Stimulated activated CD4-positive, alpha-beta T cell treated with anti-CD3 and anti-CD28 coated beads, TNF-alpha, amount 100 ng/mL, for 48 hours (primary cell): ENCODE results near the gene EXOSC5.
"Not testable (repeated sequence)": the region's sequence is repeated elsewhere in the genome, so short reads cannot be mapped to it uniquely, and the experiment has no call there.

Experiments used
- DNase-seq, 3 donors: peaks; one replicate each; pipeline ENCODE4 v3.0.0-alpha.2; 2020; ENCODE audit warnings: low read depth in 3 of 3

EXOSC5 gene

DNA sequence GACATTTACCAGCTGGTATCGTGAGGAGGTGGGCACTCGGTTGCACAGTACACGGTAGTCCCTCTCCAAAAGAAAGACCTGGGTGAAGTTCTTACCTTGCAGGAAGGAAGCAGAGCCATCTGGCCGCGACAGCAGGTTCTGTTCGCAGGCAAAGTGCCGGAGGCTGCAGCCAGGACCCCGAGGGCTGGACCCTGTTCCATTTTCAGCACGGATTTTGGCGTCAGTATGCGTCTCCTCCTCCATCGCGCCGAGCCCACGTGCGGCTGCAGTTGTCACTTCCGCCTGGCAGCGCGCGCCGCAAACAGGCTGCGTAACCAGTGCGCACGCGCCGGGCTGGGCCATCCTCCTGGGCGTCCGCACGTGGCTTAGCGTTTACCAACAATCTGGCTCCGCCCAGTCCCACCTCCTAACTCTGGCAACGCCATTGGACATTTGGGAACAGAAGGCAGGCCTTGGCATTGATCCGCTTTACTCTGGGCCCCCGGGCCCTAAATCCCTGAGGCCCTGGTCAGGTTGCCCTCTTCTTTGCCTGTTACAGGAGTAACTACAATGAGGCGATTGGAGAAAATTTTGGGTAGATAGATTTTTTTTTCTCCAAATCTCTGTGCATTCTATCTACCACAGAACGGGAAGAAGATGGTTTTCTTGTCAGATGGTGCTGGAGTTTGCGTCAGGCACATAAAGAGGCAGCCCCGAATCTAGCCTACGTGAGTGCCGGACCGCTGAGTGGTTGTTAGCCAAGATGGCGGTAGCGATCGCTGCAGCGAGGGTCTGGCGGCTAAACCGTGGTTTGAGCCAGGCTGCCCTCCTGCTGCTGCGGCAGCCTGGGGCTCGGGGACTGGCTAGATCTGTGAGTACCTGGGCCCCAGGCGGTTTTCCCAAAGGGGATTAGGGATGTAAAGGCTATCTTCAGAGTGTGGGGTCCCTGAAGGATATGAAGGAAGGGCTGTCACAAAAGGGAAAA is at the start of gene EXOSC5, which contains the start of gene BCKDHA:
EXOSC5 (minus strand) TSS at position 274 of the 964 bp plus-strand sequence; CDS start at position 243, 31 bp downstream.
BCKDHA (plus strand) TSS at position 733 of the 964 bp plus-strand sequence; CDS start at position 743, 10 bp downstream.
- peak; percentile 96 to 99 (median 98) for DNase-seq

DNA sequence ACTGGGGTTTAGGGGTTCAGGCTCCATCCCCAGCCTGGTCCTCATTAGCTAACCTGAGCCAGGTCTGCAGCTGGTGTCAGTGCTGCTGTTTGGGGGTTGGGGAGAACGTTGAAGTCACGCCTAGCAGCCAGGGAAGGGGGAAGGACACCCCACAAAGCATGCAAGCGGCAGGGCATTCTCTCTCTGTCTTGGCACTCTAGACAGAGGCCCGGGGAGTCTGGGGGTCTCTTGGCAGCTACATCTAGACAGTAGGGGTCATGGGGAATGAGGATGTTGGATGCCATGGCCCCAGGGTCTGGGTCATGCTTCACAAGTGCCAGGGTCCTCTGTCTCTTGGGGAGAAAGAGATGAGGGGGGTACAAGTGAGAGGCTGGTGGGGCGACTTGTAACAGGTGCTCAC is 48.4 kb upstream of the EXOSC5 start:
- DNase-seq = no peak

DNA sequence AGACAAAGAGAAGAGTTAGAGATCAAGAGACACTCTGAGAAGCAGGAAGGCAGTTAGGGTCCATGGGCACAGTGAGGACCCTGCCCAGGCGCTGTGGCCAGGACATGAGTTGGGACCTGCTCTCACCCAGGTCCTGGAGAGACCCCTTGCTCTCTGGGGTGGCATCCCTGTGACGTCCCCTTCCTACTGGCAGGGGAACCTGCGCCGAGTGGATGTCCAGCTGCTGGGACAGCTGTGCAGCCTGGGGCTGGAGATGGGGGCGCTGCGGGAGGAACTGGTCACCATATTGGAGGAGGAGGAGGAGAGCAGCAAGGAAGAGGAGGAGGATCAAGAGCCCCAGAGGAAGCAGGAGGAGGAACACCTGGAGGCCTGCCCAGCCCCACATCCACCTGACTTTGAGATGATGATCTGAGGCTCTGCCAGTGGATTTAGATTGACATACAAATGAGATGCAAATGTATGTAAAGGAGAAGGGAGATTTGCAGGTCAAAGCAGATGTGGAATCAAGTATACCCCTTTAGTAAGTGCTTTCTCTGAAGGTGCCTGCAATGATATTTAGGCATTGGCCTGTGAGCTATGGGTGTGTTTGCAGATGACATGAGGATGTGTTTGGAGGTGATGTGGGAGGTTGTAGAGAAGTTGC is 46.8 kb upstream of the EXOSC5 start:
- DNase-seq = no peak

DNA sequence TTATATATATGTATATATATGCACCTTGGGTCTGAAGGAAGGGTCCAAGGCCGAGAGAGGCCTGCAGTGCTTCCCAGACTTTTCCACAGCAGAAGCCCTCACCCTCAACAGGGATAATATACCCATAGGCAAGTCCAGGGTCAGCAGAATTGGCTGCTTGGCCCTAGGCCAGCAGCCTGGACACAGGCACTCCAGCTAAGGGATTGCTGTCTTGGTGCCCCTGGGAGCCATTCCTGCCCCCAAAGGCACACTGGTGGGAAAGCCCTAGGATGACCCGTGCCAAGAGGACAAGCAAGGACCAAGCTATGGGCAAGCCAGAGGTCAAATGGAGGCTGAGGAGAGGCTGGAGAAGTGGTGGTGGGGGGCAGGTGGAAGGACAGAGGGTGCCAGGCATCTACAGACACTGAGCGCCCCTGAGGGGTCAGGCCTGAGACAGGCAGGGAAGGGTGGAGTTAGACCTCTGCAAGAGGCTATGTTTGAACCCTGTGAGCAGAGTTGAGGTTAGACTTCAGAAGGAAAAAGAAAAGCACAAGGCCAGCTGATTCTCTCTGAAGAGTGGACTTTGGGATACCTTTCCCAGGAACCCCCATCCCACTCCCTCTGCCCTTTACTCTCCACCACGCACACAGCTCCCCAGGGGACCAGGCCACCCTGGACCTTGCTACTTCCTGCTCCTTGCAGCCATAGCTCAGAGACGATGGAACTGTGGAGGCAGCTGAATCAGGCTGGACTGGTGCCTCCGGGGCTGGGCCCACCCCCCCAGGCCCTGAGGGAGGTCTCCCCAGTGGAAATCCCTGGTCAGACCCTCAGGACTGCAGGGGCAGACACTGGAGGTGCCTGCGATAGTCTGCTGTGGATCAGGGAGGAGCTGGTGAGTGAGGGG is 45.6 kb upstream of the EXOSC5 start, which contains the start of gene ERICH4:
ERICH4 (plus strand) TSS at position 684 of the 883 bp plus-strand sequence; CDS start at position 698, 14 bp downstream.
- DNase-seq = no peak

DNA sequence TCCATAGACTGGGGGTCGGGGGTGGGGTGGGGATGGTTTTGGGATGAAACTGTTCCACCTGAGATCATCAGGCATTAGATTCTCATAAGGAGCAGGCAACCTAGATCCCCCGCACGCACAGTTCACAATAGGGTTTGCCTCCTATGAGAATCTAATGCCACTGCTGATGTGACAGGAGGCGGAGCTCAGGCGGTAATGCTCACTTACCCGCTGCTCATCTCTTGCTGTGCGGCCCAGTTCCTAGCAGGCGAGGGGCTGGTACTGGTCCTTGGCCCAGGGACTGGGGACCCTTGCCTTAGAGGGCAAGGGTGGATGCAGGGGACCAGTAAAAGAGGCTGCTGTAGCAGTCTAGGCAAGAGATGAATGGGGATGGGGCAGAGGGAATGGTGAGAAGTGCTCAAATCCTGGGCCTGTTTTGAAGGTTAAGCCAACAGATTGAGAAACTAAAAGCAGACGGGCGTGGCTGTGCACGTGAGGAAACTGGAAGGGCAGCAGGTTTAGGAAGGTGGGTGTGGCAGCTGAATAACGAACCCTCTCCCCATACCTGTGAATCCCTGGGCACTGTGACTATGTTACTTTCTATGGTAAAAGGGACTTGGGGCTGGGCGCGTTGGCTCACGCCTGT is 44.3 kb upstream of the EXOSC5 start:
- no peak for DNase-seq

DNA sequence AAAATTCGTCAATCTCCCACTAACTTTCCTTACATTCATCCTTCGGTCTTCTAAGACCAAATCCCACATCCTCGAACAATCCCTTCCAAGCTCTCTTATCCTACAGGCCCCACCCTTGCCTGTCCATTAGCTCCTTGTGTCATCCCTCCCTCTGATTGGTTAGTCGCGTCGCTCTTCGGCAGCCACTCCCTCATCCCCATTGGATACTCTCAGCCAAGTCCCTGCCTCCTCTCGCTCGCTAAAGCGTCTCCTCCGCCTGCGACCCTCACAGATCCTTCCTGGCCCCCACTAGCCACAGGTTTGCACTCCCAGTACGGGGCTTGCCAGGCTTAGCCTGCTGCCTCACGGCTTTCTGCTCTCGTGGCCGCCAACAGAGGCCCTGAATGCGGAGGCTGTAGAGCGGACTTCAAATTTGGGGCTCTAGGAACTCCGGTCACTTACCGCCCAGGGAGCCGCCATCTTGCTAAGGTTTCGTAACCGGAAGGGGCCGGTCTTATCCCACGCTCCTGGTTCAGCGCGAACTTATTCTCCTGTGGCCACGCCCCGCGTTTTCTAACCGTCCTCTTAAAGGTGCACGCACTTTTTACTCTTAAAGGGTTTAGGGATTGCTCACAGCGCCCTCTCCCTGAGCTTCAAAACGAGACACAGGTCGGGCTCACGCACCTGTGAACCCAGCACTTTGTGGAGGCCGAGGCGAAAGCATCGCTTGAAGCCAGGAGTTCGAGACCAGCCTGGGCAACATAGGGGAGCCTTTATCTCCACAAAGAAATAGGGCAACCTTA is 42.5 kb upstream of the EXOSC5 start, which contains the start of gene DMAC2:
DMAC2 (minus strand) TSS at position 472 of the 782 bp plus-strand sequence; CDS start at position 459, 13 bp downstream.
- peak; percentile 91 to 96 (median 95) for DNase-seq

DNA sequence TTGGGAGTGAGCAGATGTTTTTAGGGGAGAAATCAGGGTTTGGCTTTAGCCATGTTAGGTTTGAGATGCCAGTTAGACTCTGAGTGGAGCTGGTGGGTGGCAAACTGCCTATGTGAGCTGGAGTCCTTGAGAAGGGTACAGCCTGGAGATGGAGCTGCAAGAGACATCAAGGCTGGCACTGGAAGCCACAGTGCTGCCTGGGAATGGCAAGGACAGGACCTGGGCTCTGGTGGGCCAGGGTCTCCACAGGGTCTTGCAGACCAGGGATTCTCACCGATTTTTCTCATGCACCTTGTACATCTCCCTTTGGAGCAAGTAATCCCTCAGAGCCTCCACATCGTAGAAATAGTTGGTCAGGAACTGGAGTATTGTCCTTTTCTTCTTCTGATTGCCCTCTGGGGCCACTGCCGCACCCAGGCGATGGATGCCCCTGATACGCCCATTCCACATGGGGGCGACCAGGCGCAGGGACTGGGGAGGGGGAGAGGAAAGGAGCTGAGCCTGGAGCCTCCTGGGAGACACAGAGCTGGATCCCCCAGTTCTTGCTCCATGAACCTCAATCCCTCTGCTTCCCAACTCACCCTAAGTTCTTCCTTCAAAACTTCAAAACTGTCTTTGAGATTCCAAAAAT is 40.9 kb upstream of the EXOSC5 start:
- DNase-seq = no peak

DNA sequence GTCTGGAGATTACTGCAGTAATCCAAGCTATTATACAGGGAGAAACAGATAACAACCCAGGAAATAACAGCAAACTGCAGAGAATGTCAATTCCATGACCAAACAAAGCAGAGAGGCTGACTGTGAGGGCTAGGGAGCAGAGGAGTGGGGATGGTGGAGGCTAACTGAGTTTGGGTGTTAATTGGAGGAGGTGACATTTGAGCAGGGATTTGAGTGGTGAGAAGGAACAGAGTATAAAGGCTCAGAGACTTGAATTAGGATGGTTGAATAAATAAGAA is 39.5 kb upstream of the EXOSC5 start:
- DNase-seq = no peak

DNA sequence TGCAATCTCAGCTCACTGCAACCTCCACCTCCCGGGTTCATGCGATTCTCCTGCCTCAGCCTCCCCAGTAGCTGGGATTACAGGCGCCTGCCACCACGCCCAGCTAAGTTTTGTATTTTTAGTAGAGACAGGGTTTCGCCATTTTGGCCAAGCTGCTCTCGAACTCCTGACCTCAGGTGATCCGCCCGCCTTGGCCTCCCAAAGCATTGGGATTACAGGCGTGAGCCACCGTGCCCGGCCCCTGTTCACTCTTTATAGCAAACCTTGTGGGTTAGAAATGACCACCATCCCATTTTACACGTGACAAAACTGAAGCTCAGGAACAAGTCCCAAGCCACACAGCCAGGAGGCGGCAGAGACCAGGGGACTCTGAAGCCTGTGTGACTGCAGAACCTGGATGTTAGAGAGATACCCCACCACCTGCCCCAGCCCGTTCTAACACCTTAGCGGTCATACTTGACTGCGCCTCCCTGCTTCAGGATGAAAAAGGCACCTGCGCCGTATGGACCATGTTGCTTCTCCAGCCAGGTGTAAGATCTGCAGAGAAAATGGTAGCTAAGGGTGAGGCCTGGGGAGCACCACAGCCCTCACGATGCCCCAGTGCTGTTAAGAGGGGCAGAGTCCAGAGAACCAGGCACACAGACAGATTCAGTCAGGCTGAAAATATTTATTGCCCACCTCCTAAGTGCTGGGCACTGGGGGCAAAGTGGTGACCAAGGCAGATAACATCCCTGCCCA is 38.9 kb upstream of the EXOSC5 start:
- DNase-seq = no peak

DNA sequence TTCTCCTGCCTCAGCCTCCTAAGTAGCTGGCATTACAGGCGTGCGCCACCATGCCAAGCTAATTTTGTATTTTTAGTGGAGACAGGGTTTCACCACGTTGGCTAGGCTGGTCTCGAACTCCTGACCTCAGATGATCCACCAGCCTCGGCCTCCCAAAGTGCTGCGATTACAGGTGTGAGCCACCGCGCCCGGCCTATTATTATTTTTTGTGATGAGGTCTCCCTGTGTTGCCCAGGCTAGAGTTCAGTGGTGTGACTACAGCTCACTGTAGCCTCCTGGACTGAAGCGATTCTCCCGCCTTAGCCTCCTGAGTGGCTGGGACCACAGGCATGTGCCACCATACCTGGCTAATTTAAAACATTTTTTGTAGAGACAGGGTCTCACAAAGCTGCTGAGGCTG is 38.2 kb upstream of the EXOSC5 start:
- not testable (repeated sequence) for DNase-seq

DNA sequence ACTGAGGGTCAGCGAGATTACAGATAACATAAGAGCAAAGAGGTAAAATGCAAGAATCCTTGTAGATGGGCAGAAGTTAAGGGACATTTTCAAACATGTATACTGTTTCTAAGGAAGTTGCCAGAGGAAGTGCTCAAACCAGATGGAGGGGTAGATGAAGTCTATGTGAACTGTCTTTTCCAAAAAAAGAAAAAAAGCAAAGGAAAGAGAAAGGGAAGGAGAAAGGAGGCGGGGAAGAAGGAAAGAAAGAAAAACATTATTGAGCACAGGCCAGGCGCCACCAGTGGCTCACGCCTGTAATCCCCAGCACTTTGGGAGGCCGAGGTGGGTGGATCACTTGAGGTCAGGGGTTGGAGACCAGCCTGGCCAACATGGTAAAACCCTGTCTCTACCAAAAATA is 37.3 kb upstream of the EXOSC5 start:
- DNase-seq = no peak

DNA sequence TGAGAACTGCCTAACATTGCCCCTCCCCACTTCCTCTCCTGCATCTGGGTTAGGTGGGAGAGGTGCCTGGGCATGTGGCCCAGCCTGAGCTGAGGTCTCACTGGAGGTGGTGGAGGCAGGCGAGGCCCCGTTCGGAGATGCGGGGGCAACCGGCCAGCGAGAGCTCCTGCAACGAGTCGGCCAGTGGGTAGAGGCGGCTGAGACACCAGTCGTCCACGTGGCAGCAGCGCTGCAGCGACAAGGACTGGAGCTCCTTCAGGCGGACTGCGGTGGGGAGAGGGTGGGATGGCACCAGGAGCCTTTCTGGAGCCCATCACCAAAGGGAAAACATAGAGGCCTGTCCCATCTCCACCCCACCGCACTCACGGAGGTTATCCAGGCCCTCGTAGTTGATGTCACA is 36.0 kb upstream of the EXOSC5 start:
- no peak for DNase-seq

DNA sequence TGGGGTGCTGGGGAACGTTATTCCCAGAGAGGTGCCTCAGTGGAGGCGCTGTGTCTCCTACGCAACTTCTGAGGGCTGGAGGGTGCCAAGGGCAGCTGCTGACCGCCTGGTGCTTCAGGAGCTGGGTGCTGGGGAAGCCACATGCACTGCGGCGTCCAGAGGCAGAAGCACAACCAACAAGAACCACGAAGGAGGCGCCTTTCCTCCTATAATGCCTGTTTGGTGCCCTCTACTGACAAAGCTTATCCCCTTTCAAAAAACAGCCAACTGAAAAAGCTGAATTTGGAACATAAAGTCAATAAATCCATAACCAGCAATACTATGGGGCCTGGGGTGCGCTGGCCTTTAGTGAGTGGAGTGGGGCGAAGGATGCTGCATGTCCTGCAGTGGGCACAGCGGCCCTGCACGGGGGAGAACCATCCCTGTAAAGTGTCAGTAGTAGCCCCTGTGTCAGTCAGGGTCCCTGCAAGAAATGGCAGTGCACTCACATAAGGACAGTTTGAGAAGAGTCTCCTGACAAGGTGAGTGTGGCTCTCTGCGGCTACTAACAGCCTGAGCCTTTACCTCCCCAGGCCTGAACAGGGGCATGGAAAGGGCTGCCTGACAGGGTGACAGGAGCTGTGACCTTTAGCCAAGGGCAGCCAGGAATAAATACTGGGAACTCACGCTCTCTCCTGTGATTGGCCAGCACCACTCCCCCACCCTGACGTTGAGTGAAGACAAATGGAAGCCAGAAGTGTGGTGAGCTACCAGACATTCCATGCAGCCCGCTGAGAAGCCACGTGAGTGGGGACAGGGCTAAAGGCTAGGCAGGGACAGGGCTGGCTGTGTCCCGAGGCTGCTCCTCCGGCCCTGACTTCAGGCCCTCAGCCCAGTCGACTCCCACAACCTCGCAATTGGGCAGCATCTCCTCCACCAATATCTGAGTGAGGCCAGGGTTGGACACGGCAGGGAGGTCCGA is 34.5 kb upstream of the EXOSC5 start:
- no peak for DNase-seq

DNA sequence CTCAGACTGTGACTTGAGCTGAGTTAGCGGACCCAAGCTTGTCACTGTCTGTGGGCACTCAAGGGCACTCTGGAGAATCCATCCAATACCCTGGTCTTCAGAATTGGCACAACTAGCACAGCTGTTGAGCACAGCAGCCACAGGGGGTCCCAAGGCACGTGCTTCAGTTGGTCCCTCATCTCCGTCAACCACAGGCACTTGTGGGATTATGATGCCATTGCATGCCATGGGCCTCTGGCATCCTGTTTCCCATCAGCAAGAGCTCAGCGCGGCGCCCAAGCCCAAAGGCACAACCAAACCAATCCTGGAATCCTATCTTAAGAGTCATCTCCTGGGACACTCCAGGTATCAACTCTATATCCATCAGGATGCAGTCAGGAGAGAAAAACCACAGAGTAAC is 33.8 kb upstream of the EXOSC5 start:
- no peak for DNase-seq

DNA sequence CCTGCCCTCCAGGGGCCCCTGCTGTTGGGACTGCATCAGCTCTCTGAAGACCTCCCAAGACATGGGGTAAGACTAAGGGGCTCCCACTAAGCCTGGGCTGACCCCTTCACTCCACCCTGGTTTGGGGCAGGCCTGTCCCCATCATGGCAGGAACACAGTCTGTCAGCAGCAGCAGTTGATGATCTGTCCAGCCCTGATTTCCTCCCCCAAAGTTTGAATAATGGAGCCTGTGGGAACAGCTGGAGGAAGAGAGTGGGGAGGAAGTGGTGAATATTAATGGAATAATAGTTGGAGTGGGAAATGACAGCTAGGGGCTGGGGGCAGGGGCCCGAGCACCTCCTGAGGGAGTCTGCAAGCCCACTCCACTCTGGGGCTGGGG is 31.3 kb upstream of the EXOSC5 start:
- DNase-seq = no peak

DNA sequence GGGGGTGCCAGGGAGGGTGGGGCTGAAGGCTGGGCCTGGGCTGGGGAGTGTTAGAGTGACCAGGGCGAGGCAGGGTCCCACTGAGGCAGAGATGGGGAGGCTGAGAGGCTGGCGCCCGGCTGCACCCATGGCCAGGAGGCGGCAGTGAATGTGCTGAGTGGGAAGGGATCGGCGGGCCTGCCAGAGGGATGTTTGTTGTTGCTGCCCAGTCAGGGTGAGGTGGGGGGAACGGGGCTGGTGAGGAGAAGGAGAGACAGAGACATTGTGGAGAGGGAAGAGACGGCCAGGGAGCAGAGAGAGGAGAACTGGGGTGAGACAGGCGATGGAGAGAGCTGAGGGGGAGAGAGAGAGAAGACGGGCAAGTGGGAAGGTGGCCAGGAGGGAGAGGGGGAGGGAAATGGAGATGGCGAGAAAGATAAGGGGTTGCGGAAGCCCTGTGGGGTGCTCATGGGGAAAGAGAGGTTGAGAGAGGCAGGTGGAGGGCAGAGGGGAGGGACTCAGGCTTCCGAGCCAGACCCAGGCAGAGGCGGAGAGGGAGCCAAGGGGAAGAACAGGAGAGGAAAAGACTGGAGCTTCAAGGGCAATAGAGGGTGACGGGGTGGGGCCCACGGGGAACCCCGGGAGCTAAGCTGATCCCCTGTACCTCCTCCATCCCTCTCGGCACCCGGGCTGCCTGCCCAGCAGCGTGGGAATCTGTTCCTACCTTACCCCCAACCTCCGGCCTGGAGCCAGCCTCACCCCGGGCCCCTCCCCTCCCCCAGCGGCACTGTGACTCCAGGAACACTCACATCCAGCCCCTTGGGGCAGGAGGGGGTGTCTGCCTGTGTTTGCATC is 30.7 kb upstream of the EXOSC5 start:
- peak in 1 of 3 donors; percentile 17 for DNase-seq

DNA sequence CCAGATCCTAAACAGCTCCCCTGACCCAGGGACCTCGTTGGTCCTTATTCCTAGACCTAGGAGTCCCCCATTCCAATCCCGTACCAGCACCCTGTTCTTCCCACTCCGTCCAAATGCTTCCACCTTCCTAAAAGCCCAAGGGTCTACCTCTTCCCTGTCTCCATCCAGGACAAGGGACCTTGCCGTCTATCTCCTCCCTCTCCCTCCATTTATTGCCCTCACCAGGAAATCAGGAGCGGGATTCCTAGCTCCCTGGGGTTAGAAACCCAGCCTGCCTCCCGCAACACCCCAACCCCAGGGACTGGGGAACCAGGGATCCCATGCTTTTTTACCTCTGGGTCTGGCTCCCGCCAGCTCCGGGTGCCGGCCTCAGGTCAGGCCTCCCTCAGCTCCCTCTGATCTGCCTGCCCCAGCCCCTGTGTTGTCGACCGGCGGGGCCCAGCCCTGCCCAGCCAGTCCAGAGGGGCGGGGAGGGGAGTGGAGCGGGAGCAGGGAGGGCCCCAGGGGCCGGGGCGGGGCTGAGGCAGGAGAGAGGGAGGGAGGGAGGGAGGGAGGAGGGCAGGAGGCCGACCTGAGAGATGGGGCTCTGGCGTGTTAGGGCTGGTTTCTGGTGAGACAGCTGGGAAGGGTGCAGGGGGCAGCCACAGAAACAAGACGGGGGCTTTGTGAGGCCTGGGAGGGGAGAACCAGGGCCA is 29.9 kb upstream of the EXOSC5 start, which contains the start of gene B3GNT8:
B3GNT8 (minus strand) TSS at position 423 of the 695 bp plus-strand sequence. CDS start 596 bp downstream, outside the sequence.
- peak in 1 of 3 donors; percentile 41 for DNase-seq
